Keratinocyte (primary cell): ENCODE data around the gene DSCAM. TPM values are rescaled to one million over a fixed set of nuclear protein-coding genes. Genes with fewer than 3 reads are reported as not detected.

Source experiments
- DNase-seq: peaks from one replicate; pipeline ENCODE4 v3.0.0-alpha.2; 2011; ENCODE audit warnings: low read depth, missing footprints, low spot score
- FAIRE-seq: peaks from 2 replicates; lab custom pipeline; 2011; peaks lifted over from hg19 to GRCh38; lab: Jason Lieb, UNC
- H2AFZ ChIP-seq: 2 replicates; pipeline ENCODE4 v1.6.0; 2012; ENCODE audit warnings: low read length, control low read depth, inconsistent platforms; ENCODE audit not compliant: control insufficient read depth
- H3K27ac ChIP-seq: 2 replicates; pipeline ENCODE4 v1.5.1; 2011; ENCODE audit warnings: low read length; ENCODE audit not compliant: control insufficient read depth, insufficient read depth
- H3K27me3 ChIP-seq: 3 replicates; pipeline ENCODE4 v1.6.0; 2011; ENCODE audit warnings: low read length; ENCODE audit not compliant: control insufficient read depth, insufficient read depth; ENCODE audit errors: extremely low read depth
- H3K36me3 ChIP-seq, 2 experiments: 2 replicates in 1 of 2; 3 replicates in 1 of 2; pipeline ENCODE4 v1.5.1; 2011; ENCODE audit warnings: low read length in 2 of 2, mild to moderate bottlenecking in 1 of 2; ENCODE audit not compliant: control insufficient read depth in 2 of 2, insufficient read depth in 2 of 2; ENCODE audit errors: extremely low read depth in 1 of 2
- H3K4me1 ChIP-seq: 3 replicates; pipeline ENCODE4 v1.5.1; 2011; ENCODE audit warnings: low read length; ENCODE audit not compliant: control insufficient read depth, insufficient read depth; ENCODE audit errors: extremely low read depth
- H3K4me2 ChIP-seq: 3 replicates; pipeline ENCODE4 v1.6.0; 2011; ENCODE audit warnings: low read depth, low read length; ENCODE audit not compliant: control insufficient read depth, insufficient read depth; ENCODE audit errors: extremely low read depth
- H3K4me3 ChIP-seq, 3 experiments: fragments of 200-600 bp in 1 of 3; sonication (generic) in 1 of 3; 2 replicates in 2 of 3; 3 replicates in 1 of 3; pipeline ENCODE4 v1.5.1; 2011 to 2016; ENCODE audit warnings: low read length in 3 of 3, mild to moderate bottlenecking in 3 of 3, control low read depth in 2 of 3, inconsistent platforms in 1 of 3, low read depth in 1 of 3, mixed read lengths in 1 of 3, mixed run types in 1 of 3, moderate library complexity in 1 of 3; ENCODE audit not compliant: control insufficient read depth in 2 of 3, insufficient read depth in 2 of 3; ENCODE audit errors: extremely low read depth in 1 of 3
- H3K79me2 ChIP-seq: 2 replicates; pipeline ENCODE4 v1.6.0; 2012; ENCODE audit warnings: low read length; ENCODE audit not compliant: control insufficient read depth, insufficient read depth
- H3K9ac ChIP-seq: 3 replicates; pipeline ENCODE4 v1.6.0; 2011; ENCODE audit warnings: low read length; ENCODE audit not compliant: control insufficient read depth, insufficient read depth; ENCODE audit errors: extremely low read depth
- H3K9me1 ChIP-seq: 3 replicates; pipeline ENCODE4 v1.6.0; 2011; ENCODE audit warnings: low read length; ENCODE audit not compliant: control insufficient read depth, insufficient read depth; ENCODE audit errors: extremely low read depth
- H3K9me3 ChIP-seq: 2 replicates; pipeline ENCODE4 v1.5.1; 2012; ENCODE audit warnings: low read depth, low read length; ENCODE audit not compliant: control insufficient read depth
- H4K20me1 ChIP-seq: 3 replicates; pipeline ENCODE4 v1.6.0; 2011; ENCODE audit warnings: low read length; ENCODE audit not compliant: control insufficient read depth, insufficient read depth; ENCODE audit errors: extremely low read depth
- CTCF ChIP-seq, 3 experiments: IDR thresholded peaks in 1 of 3; conservative IDR thresholded peaks in 1 of 3; optimal IDR thresholded peaks in 1 of 3; 2 replicates in 2 of 3; 3 replicates in 1 of 3; pipeline versions ENCODE3 to v1.5.1; 2011; ENCODE audit warnings: low read length in 3 of 3, mild to moderate bottlenecking in 3 of 3, moderate library complexity in 2 of 3, control low read depth in 1 of 3, inconsistent platforms in 1 of 3; ENCODE audit not compliant: insufficient read depth in 2 of 3; ENCODE audit errors: extremely low read depth in 1 of 3
- EZH2 ChIP-seq: IDR thresholded peaks from one replicate; pipeline ENCODE4 v1.6.1; 2012; ENCODE audit warnings: inconsistent platforms, mild to moderate bottlenecking, low read length, moderate library complexity
- dilution Hi-C: fragments of 300-500 bp; cut with MboI; formaldehyde crosslinking; loops from one replicate; pipeline ENCODE4 v1.7.0; 2020; ENCODE audit warnings: low sequenced_read_pairs; ENCODE audit not compliant: extremely low pct_ligation_motif_present
- polyA plus RNA-seq, 5 experiments: library from polyadenylated mRNA; depleted of rRNA in 3 of 5; stranded (reverse) in 3 of 5; stranded (forward) in 1 of 5; unstranded in 1 of 5; fragments of >200 nt; gene quantifications; 1 replicate in 1 of 5; 2 replicates in 3 of 5; 3 replicates in 1 of 5; pipeline versions ENCODE4 v1.2.1 to v1.2.3, GENCODE V29; 2011 to 2012; ENCODE audit warnings: missing spikeins in 2 of 5, low read depth in 1 of 5, low replicate concordance in 1 of 5

The DSCAM gene
- polyA plus RNA-seq, 1 donor (not counting 4 experiments of a cell fraction or from before 2014, with no cell fraction given): 2.1 TPM

- Histone ChIP-seq H3K9me1 (no peaks in the 10 kb centered on the region), H4K20me1 (no peaks in the 10 kb centered on the region), H3K27ac (no peak overlapping the region), H3K27me3 (no peaks in the 10 kb centered on the region), H3K79me2 (no peaks in the 10 kb centered on the region), H3K4me3 (no peak overlapping the region), H2AFZ (no peak overlapping the region), H3K9ac (no peak overlapping the region), H3K4me2 (no peak overlapping the region), H3K9me3 (no peaks in the 10 kb centered on the region), H3K36me3 (no peaks in the 10 kb centered on the region), H3K4me1 (no peaks in the 10 kb centered on the region)
- TF ChIP-seq CTCF (optimal IDR thresholded peaks at IDR 0.05 in 1 of 3, IDR thresholded peaks at IDR 0.05 in 1 of 3, conservative IDR thresholded peaks at IDR 0.05 in 1 of 3; ENCODE audit: extremely low read depth in 1 of 3, insufficient read depth in 2 of 3, low read length in 3 of 3) (no peak), EZH2 (no peak)
- DNase-seq: no peak
- FAIRE-seq: no peak
- dilution Hi-C loops: no loop called here
These were observed 497.4 kb downstream of the DSCAM start for GRCh38 chr21:40349591-40349990.

GRCh38 chr21:40345711-40346321 is 501.1 kb downstream of the DSCAM start:
- Histone ChIP-seq H3K27me3 (no peaks in the 10 kb centered on the region), H3K4me1 (no peaks in the 10 kb centered on the region), H3K4me3 (no peak overlapping the region), H4K20me1 (no peaks in the 10 kb centered on the region), H2AFZ (no peak overlapping the region), H3K36me3 (no peaks in the 10 kb centered on the region), H3K79me2 (no peaks in the 10 kb centered on the region), H3K9ac (no peak overlapping the region), H3K9me1 (no peaks in the 10 kb centered on the region), H3K9me3 (no peaks in the 10 kb centered on the region), H3K4me2 (no peak overlapping the region), H3K27ac (no peak overlapping the region)
- FAIRE-seq: no peak
- dilution Hi-C loops: no loop called here
- TF ChIP-seq EZH2: no peak
- no peak for TF ChIP-seq CTCF (optimal IDR thresholded peaks at IDR 0.05 in 1 of 3, IDR thresholded peaks at IDR 0.05 in 1 of 3, conservative IDR thresholded peaks at IDR 0.05 in 1 of 3; ENCODE audit: extremely low read depth in 1 of 3, insufficient read depth in 2 of 3, low read length in 3 of 3)
- no peak for DNase-seq
